ENCODE results near the gene ATF6B. TPM values are rescaled to one million over a fixed set of nuclear protein-coding genes. Genes with fewer than 3 reads are reported as not detected.
A peak's percentile ranks its signal among the peaks of the same experiment; 100 is the strongest.

ATF6B gene
- total and polyA plus RNA-seq, 2 of the 8 experiments (the other 6 are each of a cell fraction or from before 2014, with no cell fraction given): 38.1 to 42.2 TPM

DNA sequence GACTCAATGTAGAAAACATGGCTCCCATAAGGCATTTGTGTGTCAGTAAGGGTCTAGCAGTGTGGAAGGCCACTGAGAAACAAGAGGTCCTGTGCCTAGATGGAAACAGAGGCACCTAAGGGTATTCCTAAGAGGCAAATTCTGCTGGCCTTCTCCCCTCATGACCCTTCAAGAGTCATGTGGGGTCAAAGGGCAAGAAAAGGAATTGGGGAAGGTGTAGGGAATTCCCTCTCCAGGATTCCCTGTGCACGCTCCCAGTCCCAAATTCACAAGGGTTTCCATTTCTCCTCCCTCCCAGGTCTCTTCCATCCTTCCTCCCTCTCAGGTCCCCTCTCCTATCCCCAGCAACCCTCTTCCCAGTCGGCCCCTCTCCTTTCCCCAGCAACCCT lies 47.3 kb upstream of the ATF6B start:
- WGBS, 2 experiments (ENCODE audit: extremely low coverage in 1 of 2, insufficient coverage in 1 of 2, insufficient read length in 1 of 2, insufficient replicate concordance in 2 of 2, low coverage in 1 of 2, low lambda C conversion rate in 2 of 2, missing lambda C conversion rate in 1 of 2): 0% methylated on average over 2 of the region's 2 CpGs; no CpG with 5 or more reads in 1 of the 2 experiments
- Histone ChIP-seq H3K79me2 (ENCODE audit: control insufficient read depth in 1 of 2, insufficient read depth in 2 of 2, low read length in 2 of 2) (peaks cover 13 to 50% of the 10 kb centered on the region in 2 experiments), H3K27ac (ENCODE audit: low read depth, low read length) (peak overlapping the region; percentile 79), H4K8ac (ENCODE audit: extremely low read depth, insufficient read depth, low read length) (no peak overlapping the region), H3K4me2 (ENCODE audit: insufficient read depth in 1 of 2, low read depth in 2 of 2, low read length in 2 of 2) (peak overlapping the region; percentile 99 to 100), H3K4me1 (replicated peaks in 1 of 4; ENCODE audit: control insufficient read depth in 3 of 4, insufficient read depth in 4 of 4, low read length in 3 of 4) (peaks cover 5 to 21% (median 9%) of the 10 kb centered on the region in 4 experiments; a peak in 6 of 7 replicates), H3K9me3 (ENCODE audit: insufficient read depth in 2 of 2, low read depth in 1 of 2, low read length in 1 of 2) (no peaks in the 10 kb centered on the region), H3K18ac (ENCODE audit: extremely low read depth, low read length) (no peak overlapping the region; the same call in 1 of the 2 replicates), H3K36me3 (ENCODE audit: control insufficient read depth in 2 of 4, insufficient read depth in 4 of 4, low read length in 3 of 4) (peaks cover 0 to 18% (median 9%) of the 10 kb centered on the region in 4 experiments; a peak in 5 of 8 replicates), H3K56ac (replicated peaks; ENCODE audit: insufficient read length, low read depth, low read length) (peak overlapping the region; percentile 34), H3K9ac (replicated peaks in 1 of 4; ENCODE audit: extremely low read depth in 1 of 4, low read depth in 3 of 4, low read length in 3 of 4) (peak overlapping the region; percentile 52 to 68 (median 66); a peak in 6 of 7 replicates), H2BK5ac (ENCODE audit: low read depth, low read length) (peak overlapping the region; percentile 12; the same call in 1 of the 2 replicates), H2AK5ac (ENCODE audit: low read depth, low read length) (no peak overlapping the region), H2BK12ac (ENCODE audit: low read depth, low read length) (no peak overlapping the region), H3K23ac (ENCODE audit: insufficient read length) (no peak overlapping the region), H4K5ac (ENCODE audit: insufficient read length, low read depth, low read length) (no peak overlapping the region), H2AFZ (ENCODE audit: low read length) (no peak overlapping the region), H2BK120ac (replicated peaks; ENCODE audit: low read depth, low read length) (no peak overlapping the region), H3K79me1 (ENCODE audit: low read depth, low read length) (peaks cover 9% of the 10 kb centered on the region; the same call in 1 of the 2 replicates), H3K23me2 (ENCODE audit: low read depth, low read length) (peaks cover 26% of the 10 kb centered on the region), H2BK15ac (ENCODE audit: low read length) (no peak overlapping the region), H4K20me1 (replicated peaks in 1 of 2; ENCODE audit: control insufficient read depth in 1 of 2, insufficient read depth in 2 of 2, low read length in 2 of 2) (peaks cover 6 to 7% of the 10 kb centered on the region in 2 experiments), H3K14ac (ENCODE audit: insufficient read length) (no peak overlapping the region), H4K91ac (replicated peaks; ENCODE audit: insufficient read length, low read length) (peak overlapping the region; percentile 48), H3K27me3 (replicated peaks in 1 of 4; ENCODE audit: control insufficient read depth in 3 of 4, extremely low read depth in 1 of 4, insufficient read depth in 3 of 4, low read length in 3 of 4) (no peaks in the 10 kb centered on the region), H3K4ac (replicated peaks; ENCODE audit: insufficient read length, low read depth, low read length) (no peak overlapping the region), H2BK20ac (ENCODE audit: low read length) (no peak overlapping the region), H3K4me3 (ENCODE audit: extremely low read depth in 1 of 4, insufficient read depth in 2 of 4, low read depth in 3 of 4, low read length in 4 of 4) (peak overlapping the region; percentile 91 to 99 (median 95))
- CTCF ChIA-PET (ENCODE audit: partially characterized antibody): no interaction called here
- FAIRE-seq (no peak), DNase-seq (ENCODE audit: low read depth in 1 of 2, low spot score in 2 of 2) (no peak)
- POLR2A ChIA-PET (ENCODE audit: partially characterized antibody): no interaction called here
- TF ChIP-seq POLR2A (IDR thresholded peaks at IDR 0.05; ENCODE audit: control extremely low read depth in 1 of 2, low read depth in 2 of 2, low read length in 2 of 2) (no peak), SP1 (IDR thresholded peaks at IDR 0.05; ENCODE audit: low read depth, low read length) (no peak), JUN (IDR thresholded peaks at IDR 0.05; ENCODE audit: low read depth, low read length) (no peak), RXRA (IDR thresholded peaks at IDR 0.05; ENCODE audit: insufficient read depth, low read depth, low read length) (no peak), TCF12 (IDR thresholded peaks at IDR 0.05; ENCODE audit: low read depth, low read length) (no peak), JUND (IDR thresholded peaks at IDR 0.05; ENCODE audit: low read length) (no peak), HDAC6 (IDR thresholded peaks at IDR 0.05; ENCODE audit: low read depth, low read length) (no peak), KDM4A (IDR thresholded peaks at IDR 0.05; ENCODE audit: low read depth, low read length, severe bottlenecking) (no peak), TAF1 (IDR thresholded peaks at IDR 0.05; ENCODE audit: low read depth, low read length) (no peak), SAP30 (IDR thresholded peaks at IDR 0.05; ENCODE audit: insufficient read depth, insufficient replicate concordance, low read length) (no peak), TAF7 (optimal IDR thresholded peaks at IDR 0.05; ENCODE audit: borderline replicate concordance, low read depth, low read length) (no peak), SRF (IDR thresholded peaks at IDR 0.05; ENCODE audit: low read depth, low read length) (no peak), TBP (IDR thresholded peaks at IDR 0.05; ENCODE audit: low read depth, low read length) (no peak)

Measured in H1 (cell line).